NCI-H2029 (cell line): Measurements from ENCODE around the gene DHRS7B.

Experiments used
- DNase-seq: peaks from one replicate; lab custom pipeline; 2025; lab: John Stamatoyannopoulos, UW

The DHRS7B gene

DNA sequence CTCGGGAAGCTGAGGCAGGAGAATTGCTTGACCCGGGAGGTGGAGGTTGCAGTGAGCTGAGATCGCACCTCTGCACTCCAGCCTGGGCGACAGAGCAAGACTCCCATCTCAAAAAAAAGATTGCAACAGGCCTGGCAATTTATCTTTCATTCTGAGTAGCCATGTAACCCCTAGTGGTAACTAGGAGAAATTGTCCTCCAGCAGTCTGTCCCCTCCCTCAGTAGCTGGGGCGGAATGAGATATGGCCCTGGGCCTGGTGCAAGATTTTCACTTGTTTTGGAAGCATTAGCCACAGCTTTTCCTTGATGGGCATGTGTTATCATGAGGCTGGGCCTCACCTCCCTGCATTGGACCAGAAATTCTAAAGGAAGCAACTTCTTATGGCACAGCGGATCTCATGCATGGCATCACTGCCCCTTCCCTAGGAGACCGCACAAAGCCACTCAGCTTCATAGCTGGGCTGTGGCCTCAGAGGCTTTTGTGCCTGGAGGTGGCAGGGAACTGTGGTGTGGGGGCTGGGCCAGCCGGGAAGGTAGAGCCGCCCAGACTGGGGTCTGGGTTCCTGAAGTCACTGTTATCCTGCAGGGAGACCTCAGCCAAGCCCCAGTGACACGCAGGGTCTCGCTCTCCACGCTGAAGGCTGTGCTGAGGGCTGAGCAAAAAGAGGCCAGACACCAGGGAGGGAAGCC lies 113.1 kb downstream of the DHRS7B start:
- DNase-seq: no peak

DNA sequence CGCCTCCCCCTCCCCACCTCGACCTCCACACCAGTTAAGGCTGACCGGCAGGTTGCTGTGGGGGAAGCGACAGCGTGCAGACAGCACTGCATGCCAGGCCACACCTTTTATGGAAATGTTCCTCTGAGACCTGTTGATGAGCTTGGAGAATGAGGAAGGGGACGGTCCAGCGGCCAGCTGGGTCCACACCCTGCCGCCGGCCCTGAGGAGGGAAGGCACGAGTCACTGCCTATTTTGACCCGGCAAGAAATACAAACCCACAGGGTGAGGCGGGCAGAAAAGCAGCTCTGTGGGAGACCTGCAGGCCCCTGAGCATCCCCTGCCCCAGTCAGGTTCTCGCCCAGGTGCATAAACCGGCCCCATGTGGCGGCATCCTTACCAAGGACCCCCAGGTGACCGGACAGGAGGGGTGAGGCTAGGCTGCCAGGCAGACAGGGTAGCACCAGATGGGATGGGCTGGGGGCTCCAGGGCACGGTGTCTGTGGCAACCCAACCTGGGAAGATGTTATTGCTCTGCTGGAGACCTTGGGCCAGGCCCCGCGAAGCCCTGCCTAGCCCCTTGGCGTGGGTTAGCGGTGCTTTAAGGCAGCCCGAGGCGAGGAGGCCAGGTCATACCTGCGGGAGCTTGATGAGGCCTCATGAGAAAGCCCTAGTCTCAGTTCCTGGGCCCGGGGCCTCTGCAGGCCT lies 113.7 kb downstream of the DHRS7B start:
- no peak for DNase-seq
